ENCODE results near the gene HOXB9.
A peak's percentile ranks its signal among the peaks of the same experiment; 100 is the strongest.

The HOXB9 gene

GRCh38 chr17:48610282-48611211 is 15.6 kb downstream of the HOXB9 start, which contains the start of gene HOXB7:
Gene HOXB7 (minus strand): TSS chr17:48611017. CDS start chr17:48610918, 99 bp downstream.
- peak; percentile 39 for ATAC-seq
- peak; percentile 85 for DNase-seq

- ATAC-seq: no peak
Observed at GRCh38 chr17:48609759-48610281, 16.3 kb downstream of the HOXB9 start.

GRCh38 chr17:48609033-48609432 is 17.1 kb downstream of the HOXB9 start:
- ATAC-seq (no peak), DNase-seq (no peak)

More at GRCh38 chr17:48609759-48610281, 16.3 kb downstream of the HOXB9 start:
- DNase-seq: no peak

GRCh38 chr17:48608494-48608834 is 17.7 kb downstream of the HOXB9 start:
- DNase-seq (no peak), ATAC-seq (no peak)

- DNase-seq (no peak), ATAC-seq (no peak)
Observed at GRCh38 chr17:48606892-48607614, 19.1 kb downstream of the HOXB9 start.

GRCh38 chr17:48605991-48606891 is 19.9 kb downstream of the HOXB9 start:
- ATAC-seq (no peak), DNase-seq (no peak)

- ATAC-seq (no peak), DNase-seq (no peak)
Observed at GRCh38 chr17:48605409-48605919, 20.7 kb downstream of the HOXB9 start.

GRCh38 chr17:48604770-48605329 is 21.3 kb downstream of the HOXB9 start, which contains the start of gene HOXB6:
Gene HOXB6 (minus strand): TSS chr17:48604986. CDS start chr17:48598150, 6,836 bp downstream.
- ATAC-seq (no peak), DNase-seq (no peak)

- DNase-seq (no peak), ATAC-seq (no peak)
Observed at GRCh38 chr17:48603959-48604769, 22.0 kb downstream of the HOXB9 start.

- DNase-seq: no peak
- no peak for ATAC-seq
Observed at GRCh38 chr17:48601539-48602425, 24.4 kb downstream of the HOXB9 start.

GRCh38 chr17:48601207-48601538 is 25.0 kb downstream of the HOXB9 start:
- no peak for ATAC-seq
- no peak for DNase-seq

GRCh38 chr17:48600244-48601098 is 25.7 kb downstream of the HOXB9 start:
- ATAC-seq (no peak), DNase-seq (no peak)

- DNase-seq: no peak
- ATAC-seq: no peak
Observed at GRCh38 chr17:48599354-48599753, 26.8 kb downstream of the HOXB9 start.

- ATAC-seq (no peak), DNase-seq (no peak)
Observed at GRCh38 chr17:48598736-48599135, 27.4 kb downstream of the HOXB9 start.

GRCh38 chr17:48597778-48598631 is 28.2 kb downstream of the HOXB9 start:
- ATAC-seq (peak; percentile 8), DNase-seq (peak; percentile 43)

- no peak for ATAC-seq
- DNase-seq: no peak
Observed at GRCh38 chr17:48597528-48597777, 28.7 kb downstream of the HOXB9 start.

GRCh38 chr17:48596735-48597527 is 29.2 kb downstream of the HOXB9 start:
- DNase-seq: no peak
- ATAC-seq: peak; percentile 12

Data from stimulated activated naive CD8-positive, alpha-beta T cell treated with anti-CD3 and anti-CD28 coated beads, Interleukin-15, Interleukin-2, amounts not matched to agents 100 U/mL and 50 U/mL, for 24 hours (primary cell).